NCI-H226 (cell line): ENCODE results near the gene CTNND2.

Source experiments
- DNase-seq: peaks from one replicate; pipeline ENCODE4 v3.0.0-alpha.2; 2015

Gene CTNND2

GRCh38 chr5:11300736-11301135, 603.5 kb downstream of the CTNND2 start:
- DNase-seq: no peak

GRCh38 chr5:11298877-11299276, 605.4 kb downstream of the CTNND2 start:
- DNase-seq: no peak

- DNase-seq: no peak
Measured at GRCh38 chr5:11293523-11293922, 610.7 kb downstream of the CTNND2 start.

- no peak for DNase-seq
Measured at GRCh38 chr5:11292648-11293356, 611.4 kb downstream of the CTNND2 start.

DNA sequence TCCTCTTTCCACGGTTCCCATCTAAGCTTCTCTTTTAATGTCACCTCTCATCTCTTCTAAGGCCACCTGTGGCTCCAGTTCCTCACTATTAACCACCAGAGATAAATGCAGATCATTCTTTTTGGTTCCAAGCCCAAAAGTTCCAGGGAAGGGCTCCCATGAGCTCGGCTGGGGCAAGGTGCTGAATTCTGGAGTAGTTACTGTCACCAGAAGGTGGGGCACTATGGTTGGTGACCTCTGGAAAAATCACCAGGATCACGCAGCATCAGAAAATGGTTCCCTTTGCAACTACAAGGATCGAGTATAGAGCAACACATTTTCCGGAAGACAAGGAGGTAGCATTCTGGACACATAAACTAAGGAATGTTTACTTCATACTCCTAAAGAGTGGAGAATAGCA, 614.5 kb downstream of the CTNND2 start:
- no peak for DNase-seq

- DNase-seq: no peak
Measured at GRCh38 chr5:11289208-11289607, 615.0 kb downstream of the CTNND2 start.

DNA sequence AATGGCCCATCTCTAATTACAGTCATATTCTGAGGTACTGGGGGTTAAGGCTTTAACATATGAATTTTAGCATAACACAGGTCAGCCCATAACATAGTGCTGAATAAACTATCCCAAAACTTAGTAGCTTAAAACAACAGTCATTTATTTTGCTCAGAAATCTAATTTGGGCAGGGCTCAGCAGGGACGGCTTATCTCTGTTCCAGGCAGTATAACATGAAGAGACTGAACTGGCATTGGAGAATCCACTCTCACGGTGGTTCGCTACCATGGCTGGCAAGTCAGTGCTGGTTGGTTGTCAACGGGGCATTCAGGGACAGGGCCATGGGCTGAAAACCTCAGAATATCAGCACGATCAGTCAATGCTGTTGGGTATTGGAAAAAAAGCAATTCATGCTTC, 622.4 kb downstream of the CTNND2 start:
- DNase-seq: no peak

DNA sequence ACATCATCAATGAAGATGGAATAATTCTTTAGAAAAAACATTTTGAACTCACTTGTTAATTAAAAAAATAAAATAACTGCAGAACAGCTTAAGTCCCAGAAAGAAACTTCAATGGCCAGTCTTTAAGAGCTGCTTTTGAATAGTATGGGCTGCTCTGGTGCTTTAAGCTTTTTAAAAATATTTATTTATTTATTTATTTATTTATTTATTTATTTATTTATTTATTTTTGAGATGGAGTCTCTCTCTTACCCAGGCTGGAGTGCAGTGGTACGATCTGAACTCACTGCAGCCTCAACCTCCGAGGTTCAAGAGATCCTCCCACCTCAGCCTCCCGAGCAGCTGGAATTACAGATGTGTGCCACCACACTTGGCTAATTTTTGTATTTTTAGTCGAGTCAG, 626.9 kb downstream of the CTNND2 start:
- DNase-seq: no peak

GRCh38 chr5:11273180-11273903, 630.9 kb downstream of the CTNND2 start:
- DNase-seq: peak; percentile 4

GRCh38 chr5:11269515-11269914, 634.7 kb downstream of the CTNND2 start:
- DNase-seq: no peak

GRCh38 chr5:11268891-11269290, 635.4 kb downstream of the CTNND2 start:
- no peak for DNase-seq

DNA sequence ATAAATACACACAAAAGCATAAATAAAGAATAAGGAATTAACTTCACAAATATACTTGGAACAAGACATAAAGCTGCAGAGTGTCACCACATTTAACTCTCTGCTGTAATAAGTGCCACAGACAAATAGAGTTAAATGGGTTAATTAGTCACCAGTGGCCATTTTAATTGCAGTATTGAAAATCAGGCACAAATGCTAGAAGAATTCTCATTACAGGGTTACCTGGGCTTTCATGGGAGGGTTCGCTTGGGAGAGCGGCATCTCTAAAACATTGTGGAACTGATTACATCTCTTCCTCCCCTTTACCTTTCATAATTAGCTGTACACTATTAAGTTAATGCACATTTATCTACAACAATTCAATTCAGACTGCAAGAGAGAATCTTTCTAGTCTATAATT, 637.9 kb downstream of the CTNND2 start:
- no peak for DNase-seq

- DNase-seq: no peak
Measured at GRCh38 chr5:11261241-11261640, 643.0 kb downstream of the CTNND2 start.

DNA sequence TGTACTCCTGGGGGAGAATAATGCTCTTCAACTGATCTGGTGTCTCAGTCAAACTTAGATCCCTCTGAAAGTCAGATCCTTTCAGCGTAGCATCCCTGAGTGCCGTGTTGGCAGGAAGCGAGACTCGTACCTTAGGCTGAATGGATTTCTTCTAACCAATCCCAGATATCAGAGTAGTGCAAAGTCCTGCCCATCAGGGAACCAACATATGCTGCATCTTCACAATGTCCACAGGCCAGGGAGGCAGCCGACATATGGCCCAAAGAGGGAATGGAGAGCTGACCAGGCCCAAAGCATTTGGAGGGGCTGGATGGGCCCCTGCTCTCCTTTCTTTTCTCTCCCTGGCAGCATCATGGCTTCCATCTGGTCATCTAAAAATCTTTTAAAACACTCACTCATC, 646.2 kb downstream of the CTNND2 start:
- no peak for DNase-seq

GRCh38 chr5:11252523-11252922, 651.7 kb downstream of the CTNND2 start:
- DNase-seq: no peak

GRCh38 chr5:11252075-11252474, 652.2 kb downstream of the CTNND2 start:
- no peak for DNase-seq

- DNase-seq: no peak
Measured at GRCh38 chr5:11251247-11251646, 653.0 kb downstream of the CTNND2 start.

DNA sequence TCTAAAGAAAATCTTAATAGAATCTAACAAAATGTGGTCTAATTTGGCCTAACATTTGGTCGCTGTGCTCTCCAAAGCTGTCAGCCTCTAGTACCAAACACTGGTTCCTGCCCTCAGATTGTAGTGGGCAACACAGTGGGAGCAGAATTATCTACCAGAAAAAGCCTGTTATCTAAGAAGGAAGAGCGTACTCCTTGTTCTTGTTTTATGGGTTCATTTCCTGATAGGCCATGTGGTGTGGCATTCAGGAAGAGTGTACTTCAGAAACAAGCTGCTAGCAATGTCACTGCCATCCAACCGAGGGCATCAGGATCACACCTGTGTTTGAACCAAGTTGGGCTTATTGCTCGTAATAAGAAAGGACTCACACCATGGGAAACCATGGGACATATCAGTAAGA, 655.3 kb downstream of the CTNND2 start:
- no peak for DNase-seq

DNA sequence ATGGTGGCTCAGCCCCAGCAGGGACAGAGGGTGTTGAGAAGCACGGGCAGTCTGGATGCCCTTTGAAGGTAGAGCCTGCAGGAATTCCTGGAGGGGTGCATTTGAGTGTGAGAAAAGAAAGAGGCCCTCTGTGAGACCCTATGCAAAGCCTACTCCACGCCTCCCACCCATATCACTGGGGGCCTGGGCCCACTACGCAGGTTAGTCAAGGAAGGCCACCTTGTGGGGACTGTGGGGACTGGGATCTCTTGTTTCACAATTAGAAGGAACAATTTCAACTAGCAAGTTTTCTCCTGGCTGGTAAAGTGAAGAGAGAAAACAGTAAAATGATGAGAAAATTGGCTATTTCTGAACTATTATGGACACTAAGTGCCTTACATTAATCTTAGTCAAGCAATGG, 657.0 kb downstream of the CTNND2 start:
- DNase-seq: no peak

DNA sequence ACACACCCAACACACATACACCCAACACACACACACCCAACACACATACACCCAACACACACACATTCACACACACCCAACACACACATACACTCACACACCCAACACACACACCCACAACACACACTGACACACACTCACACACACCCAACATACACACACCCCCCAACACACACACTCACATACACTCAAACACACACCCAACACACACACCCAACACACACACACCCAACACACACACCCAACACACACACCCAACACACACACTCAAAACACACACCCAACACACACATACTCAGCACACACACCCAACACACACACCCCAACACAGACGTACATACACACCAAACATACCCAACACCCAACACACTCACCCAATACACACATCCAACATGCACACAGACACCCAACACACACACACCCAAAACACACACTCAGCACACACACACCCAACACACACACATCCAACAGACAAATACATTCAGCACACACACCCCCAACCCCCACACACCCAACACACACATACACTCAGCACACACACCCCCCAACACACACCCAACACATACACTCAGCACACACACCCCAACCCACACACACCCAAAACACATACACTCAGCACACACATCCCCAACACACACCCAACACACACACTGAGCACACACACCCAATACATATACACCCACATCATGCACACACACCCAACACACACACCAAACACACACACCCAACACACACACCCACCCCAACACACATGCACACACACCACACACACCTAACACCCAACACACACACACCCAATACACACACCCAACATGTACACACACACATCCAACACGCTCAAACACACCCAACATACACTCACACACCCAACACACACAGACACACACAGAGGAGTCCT, 663.7 kb downstream of the CTNND2 start:
- DNase-seq: no peak

DNA sequence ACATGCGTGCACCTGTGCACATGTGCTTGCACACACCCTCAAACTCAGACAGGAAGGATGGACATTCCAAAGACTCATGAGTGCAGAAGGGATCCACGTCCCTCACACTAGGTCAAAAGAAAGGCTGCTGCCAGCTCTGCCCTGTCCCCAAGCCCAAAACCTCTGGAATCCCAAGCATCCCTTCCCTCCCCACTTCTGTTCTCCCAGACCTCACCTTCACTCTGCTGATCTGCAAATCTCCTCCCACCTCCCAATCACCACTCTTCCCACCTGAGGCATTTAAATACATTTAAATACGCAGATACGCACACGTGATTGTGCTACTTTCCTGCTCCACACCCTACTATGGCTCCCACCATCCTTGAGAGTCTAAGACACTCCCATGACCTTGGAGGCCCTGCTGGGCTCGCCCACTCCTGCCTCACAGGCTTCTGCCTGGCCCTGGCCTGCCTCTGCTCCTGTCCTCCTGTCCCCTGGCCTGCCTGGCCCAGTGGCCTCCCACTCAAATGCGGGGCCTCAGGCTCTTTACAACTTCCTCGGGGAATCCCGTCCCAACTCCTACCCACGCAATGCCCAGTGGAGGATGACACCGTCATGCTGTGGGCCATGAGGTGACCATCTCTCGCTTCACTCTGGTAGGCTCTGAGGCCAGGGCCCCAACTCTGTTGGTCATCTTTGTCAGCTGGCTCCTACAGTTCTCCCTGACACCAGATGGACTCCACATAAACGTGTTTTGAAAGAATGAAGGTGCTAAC, 664.8 kb downstream of the CTNND2 start:
- no peak for DNase-seq

- no peak for DNase-seq
Measured at GRCh38 chr5:11234501-11234911, 669.7 kb downstream of the CTNND2 start.

GRCh38 chr5:11230890-11231289, 673.4 kb downstream of the CTNND2 start:
- no peak for DNase-seq
